GM18873 (cell line): ENCODE measurements around the gene SPTB.
"Not testable (repeated sequence)": the region's sequence is repeated elsewhere in the genome, so short reads cannot be mapped to it uniquely, and the experiment has no call there.

Experiments
- ATAC-seq: cut with Tn5 transposase; IDR thresholded peaks from one replicate; pipeline ENCODE4 v1.9.1; 2021; ENCODE audit warnings: mild to moderate bottlenecking, moderate library complexity, moderate number of reproducible peaks; ENCODE audit not compliant: unreplicated experiment, low FRiP score

Gene SPTB

GRCh38 chr14:64879635-64880220, at the start of gene SPTB:
Gene SPTB (minus strand): TSS chr14:64879907. CDS start chr14:64823094, 56,813 bp downstream.
- ATAC-seq = no peak

- ATAC-seq = no peak
Measured at GRCh38 chr14:64929014-64929359, 49.3 kb upstream of the SPTB start.

- ATAC-seq = peak; percentile 72
Measured at GRCh38 chr14:64928239-64929013, 48.7 kb upstream of the SPTB start.

- ATAC-seq = no peak
Measured at GRCh38 chr14:64927031-64927430, 47.3 kb upstream of the SPTB start.

- ATAC-seq = no peak
Measured at GRCh38 chr14:64926398-64926995, 46.8 kb upstream of the SPTB start.

GRCh38 chr14:64923015-64923414, 43.3 kb upstream of the SPTB start:
- ATAC-seq = no peak

GRCh38 chr14:64920465-64920864, 40.8 kb upstream of the SPTB start:
- ATAC-seq = no peak

GRCh38 chr14:64919618-64920017, 39.9 kb upstream of the SPTB start:
- no peak for ATAC-seq

GRCh38 chr14:64919215-64919614, 39.5 kb upstream of the SPTB start:
- ATAC-seq = no peak

- no peak for ATAC-seq
Measured at GRCh38 chr14:64918216-64918615, 38.5 kb upstream of the SPTB start.

GRCh38 chr14:64915797-64916196, 36.1 kb upstream of the SPTB start:
- ATAC-seq = no peak

- peak; percentile 6 for ATAC-seq
Measured at GRCh38 chr14:64915029-64915424, 35.3 kb upstream of the SPTB start.

- peak; percentile 95 for ATAC-seq
Measured at GRCh38 chr14:64914237-64915028, 34.7 kb upstream of the SPTB start, which contains the start of gene CHURC1. Gene CHURC1 (plus strand): TSS chr14:64914455. CDS start chr14:64914496, 41 bp downstream.

GRCh38 chr14:64913477-64913876, 33.8 kb upstream of the SPTB start:
- ATAC-seq = not testable (repeated sequence)

- ATAC-seq = no peak
Measured at GRCh38 chr14:64912261-64912660, 32.6 kb upstream of the SPTB start.

GRCh38 chr14:64910847-64911495, 31.3 kb upstream of the SPTB start:
- ATAC-seq = no peak

- ATAC-seq = no peak
Measured at GRCh38 chr14:64906022-64906421, 26.3 kb upstream of the SPTB start.

GRCh38 chr14:64899958-64900357, 20.3 kb upstream of the SPTB start:
- ATAC-seq = no peak

GRCh38 chr14:64891839-64892375, 12.2 kb upstream of the SPTB start:
- no peak for ATAC-seq

GRCh38 chr14:64891173-64891838, 11.6 kb upstream of the SPTB start:
- no peak for ATAC-seq
